Jurkat, Clone E6-1 (cell line): ENCODE measurements around the gene NELFCD.
"Not testable (repeated sequence)": the region's sequence is repeated elsewhere in the genome, so short reads cannot be mapped to it uniquely, and the experiment has no call there.

Experiments
- DNase-seq: peaks from one replicate; pipeline ENCODE4 v3.0.0-alpha.2; 2011; ENCODE audit warnings: low read depth, low spot score
- H3K4me3 ChIP-seq: 2 replicates; pipeline ENCODE4 v1.5.1; 2011; ENCODE audit warnings: mild to moderate bottlenecking, low read length, control low read depth, moderate library complexity

Gene NELFCD

GRCh38 chr20:59004763-59005522 lies 23.9 kb downstream of the NELFCD start:
- peak; percentile 71 for DNase-seq
- H3K4me3 ChIP-seq = no peak overlapping the region; the same call in 1 of the 2 replicates

DNA sequence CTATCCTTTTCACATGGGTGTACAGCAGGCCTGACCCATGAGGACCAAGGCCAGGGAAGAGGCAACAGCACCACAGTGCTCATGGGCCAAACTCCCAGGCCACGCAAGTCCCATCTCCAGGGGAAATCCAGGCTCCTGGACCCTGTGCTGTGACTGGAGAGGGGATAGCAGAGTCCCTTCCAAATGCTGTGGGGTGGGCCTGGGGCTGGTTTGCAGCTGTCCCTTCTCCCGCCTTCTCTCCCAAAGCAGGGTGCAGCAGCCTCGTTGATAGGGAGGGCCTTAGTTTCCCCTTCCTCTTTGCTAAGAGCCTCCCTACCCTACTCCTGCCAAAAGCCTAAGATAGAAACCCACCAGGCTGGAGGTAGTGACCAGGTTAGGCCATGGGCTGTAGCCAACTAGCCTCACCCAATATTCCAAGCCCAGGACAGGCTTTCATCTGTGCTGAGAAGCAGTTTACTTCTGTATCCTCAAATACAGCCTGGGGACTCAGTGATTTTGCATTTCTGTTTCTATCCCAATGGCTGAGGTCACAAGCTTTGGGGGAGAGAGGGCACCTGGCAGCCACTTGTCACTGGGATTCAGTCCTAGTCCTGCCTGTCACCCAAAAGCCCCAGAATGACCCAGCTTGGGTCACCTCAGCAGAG lies 24.6 kb downstream of the NELFCD start:
- no peak overlapping the region for H3K4me3 ChIP-seq
- DNase-seq = no peak

- no peak for DNase-seq
- no peak overlapping the region for H3K4me3 ChIP-seq
Measured at GRCh38 chr20:59006167-59006863, 25.3 kb downstream of the NELFCD start.

DNA sequence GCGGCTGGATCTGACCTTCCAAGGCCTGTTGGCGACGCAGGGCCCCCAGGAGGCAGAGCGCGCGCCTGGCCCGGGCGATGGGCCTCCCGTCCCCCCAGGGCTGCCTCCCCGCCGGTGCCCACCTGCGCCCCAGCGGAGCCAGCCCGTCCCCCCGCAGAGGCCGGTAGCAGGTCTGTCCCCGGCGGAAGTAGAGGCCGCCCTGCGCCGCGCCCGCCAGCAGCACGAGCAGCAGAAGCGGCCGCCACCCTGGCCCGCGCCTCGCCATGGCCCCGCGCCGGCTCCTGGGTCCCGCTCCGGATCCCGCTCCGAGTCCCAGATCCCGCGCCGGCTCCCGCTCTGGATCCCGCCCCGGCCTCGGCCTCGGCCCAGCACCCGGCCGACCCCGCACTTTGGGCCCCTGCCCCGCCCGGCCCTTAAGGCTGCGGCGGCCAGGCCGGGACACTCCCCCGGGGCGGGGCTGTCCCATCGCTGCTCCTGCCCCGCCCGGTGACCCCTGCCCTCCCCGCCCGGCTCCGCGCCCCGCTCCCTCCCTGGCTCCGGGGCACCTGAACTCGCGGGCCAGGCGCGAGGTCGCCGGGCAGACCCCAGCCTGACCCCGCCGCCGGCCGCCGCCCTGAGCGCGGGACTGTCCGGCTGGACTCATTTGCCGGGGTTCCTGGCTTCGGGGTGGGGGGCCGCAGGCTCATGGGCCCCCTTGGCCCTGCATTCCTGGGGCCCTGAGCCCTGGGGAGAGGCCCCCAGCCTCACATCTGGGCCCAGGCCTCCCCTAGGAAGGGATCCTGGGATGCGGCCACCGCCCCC lies 26.0 kb downstream of the NELFCD start, which contains the start of gene CTSZ:
Gene CTSZ, minus strand, starts transcription at position 391 of the 801 bp plus-strand sequence. Its CDS starts 126 bp downstream, at position 265.
- H3K4me3 ChIP-seq = no peak within 1 kb of the TSS
- no peak for DNase-seq

DNA sequence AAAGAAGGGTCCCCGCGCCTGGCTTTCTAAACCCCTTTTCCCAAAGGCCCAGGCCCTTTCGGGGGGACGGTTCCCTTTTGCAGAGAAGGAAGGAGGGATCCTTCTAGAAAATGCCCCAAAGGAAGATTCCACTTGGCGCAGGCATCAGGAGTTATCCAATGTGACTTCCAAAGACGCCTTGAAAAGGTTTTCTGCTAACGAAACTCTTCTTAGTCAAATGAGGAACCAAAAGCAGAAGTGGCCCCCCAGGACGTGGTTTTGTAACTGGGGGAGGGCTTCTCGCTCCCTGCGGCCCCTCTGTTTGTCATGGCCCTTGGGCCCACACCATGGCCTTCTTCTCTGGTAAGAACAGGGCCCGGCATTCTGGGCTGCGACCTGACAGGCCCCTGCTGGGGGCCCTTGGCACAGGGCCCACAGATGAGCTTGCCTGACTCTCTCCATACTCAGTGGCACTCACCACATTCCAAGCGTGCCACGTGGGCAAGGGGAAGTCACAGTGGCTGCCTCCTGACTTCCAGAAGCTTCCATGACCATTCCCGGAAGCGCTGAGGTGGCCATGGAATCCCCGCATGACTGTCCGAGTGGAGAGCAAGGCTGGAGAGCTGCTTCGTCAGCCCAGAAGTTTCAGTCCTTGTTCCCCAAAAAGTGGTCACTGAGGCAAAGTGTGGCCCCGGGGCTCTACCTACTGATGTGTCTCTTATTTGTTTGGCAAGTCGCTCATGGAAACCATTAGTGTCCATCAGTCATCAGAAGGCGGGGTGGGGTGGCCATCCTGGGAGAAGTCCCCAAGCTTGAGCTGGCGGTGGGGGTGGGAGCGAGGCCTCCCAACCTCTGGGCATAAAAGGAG lies 26.8 kb downstream of the NELFCD start:
- no peak overlapping the region for H3K4me3 ChIP-seq
- no peak for DNase-seq

GRCh38 chr20:59008715-59009336 lies 27.8 kb downstream of the NELFCD start:
- no peak overlapping the region for H3K4me3 ChIP-seq
- no peak for DNase-seq

DNA sequence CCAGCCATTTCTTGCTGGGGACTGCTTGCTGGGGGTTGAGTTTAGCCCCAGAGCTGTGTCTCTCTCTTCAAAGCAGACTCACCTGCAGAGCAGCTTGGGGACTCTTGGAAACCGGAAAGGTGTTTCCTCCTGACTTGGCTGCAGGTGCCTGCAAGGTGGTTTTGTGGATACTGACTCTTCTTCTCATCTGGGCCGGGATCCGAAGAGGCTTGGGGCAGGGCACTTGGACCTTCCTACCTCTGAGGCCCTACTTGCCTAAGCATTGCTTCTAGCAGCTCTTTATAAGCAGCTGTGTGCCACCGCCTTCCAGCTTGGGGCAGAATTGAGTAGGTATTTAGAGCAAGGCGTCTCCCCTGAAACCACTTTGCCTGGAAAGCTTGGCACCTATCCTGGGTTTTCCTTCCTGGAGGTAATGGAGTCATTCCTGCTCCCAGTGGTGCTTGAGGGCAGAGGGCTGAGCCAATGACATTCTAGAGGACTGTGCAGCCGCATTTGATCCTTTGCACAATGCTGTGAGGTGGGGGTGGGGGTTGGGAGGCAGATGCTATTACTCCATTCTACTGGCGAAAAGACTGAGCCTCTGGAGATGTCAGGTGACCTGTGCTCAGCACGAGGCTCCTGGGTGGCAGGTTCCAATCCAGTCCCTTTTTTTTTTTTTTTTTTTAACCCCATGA lies 29.4 kb downstream of the NELFCD start:
- H3K4me3 ChIP-seq = no peak overlapping the region
- DNase-seq = no peak

GRCh38 chr20:59010995-59011873 lies 30.2 kb downstream of the NELFCD start:
- H3K4me3 ChIP-seq = no peak overlapping the region
- no peak for DNase-seq

DNA sequence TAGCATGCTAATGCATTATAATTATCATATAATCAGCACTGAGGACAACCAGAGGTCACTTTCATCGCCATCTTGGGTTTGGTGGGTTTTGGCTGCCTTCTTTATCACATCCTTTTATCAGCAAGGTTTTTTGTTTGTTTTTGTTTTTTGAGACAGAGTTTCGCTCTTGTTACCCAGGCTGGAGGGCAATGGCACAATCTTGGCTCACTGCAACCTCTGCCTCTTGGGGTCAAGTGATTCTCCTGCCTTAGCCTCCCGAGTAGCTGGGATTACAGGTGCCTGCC lies 30.8 kb downstream of the NELFCD start:
- DNase-seq, H3K4me3 ChIP-seq: not testable (repeated sequence)

- H3K4me3 ChIP-seq = no peak overlapping the region
- no peak for DNase-seq
Measured at GRCh38 chr20:59013031-59013951, 32.2 kb downstream of the NELFCD start.

GRCh38 chr20:59013959-59014608 lies 33.0 kb downstream of the NELFCD start:
- H3K4me3 ChIP-seq = no peak overlapping the region
- peak; percentile 84 for DNase-seq

DNA sequence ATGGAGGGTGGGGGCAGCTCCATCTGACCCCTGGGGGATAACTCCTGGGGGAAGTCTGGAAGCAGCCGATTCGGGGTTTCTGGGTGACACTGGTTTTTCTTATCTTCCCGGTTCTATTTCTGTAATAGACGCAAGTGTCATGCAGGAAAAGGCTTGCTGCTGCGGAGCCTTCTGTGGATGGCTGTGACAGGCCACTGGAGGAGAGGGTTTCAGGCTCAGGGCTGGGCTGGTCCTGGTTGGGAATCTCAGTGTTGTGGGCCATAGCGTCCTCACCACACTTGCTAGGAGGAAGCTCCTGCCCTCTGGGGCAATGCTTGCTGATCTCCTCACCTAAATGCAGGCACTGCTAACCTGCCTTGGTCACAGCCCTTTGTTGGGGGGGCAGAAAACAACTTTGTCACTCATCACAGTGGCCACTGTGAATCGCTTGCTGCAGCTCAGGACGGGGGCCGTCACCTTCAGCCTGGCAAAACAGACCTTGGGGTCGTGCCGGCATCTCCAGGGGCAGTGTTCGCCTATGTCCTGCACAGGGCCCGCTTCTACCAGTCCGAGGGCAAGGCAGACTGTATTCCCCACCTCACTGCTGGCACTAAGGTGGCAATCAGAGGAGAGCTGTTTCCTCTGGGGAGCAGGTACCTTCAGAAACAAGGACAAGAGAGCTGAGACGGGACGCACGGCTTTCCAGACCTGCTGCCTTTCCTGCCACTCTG lies 33.8 kb downstream of the NELFCD start:
- no peak overlapping the region for H3K4me3 ChIP-seq
- no peak for DNase-seq

- DNase-seq = no peak
- H3K4me3 ChIP-seq = no peak overlapping the region
Measured at GRCh38 chr20:59015411-59015810, 34.4 kb downstream of the NELFCD start.

- DNase-seq = no peak
- no peak overlapping the region for H3K4me3 ChIP-seq
Measured at GRCh38 chr20:59015812-59016711, 35.0 kb downstream of the NELFCD start.
